HCT116 (cell line): Measurements from ENCODE around the gene VARS1. TPM values are rescaled to one million over a fixed set of nuclear protein-coding genes. Genes with fewer than 3 reads are reported as not detected.
"Not testable (repeated sequence)": the region's sequence is repeated elsewhere in the genome, so short reads cannot be mapped to it uniquely, and the experiment has no call there.

Experiments used
- ATAC-seq: fragments of 200-7000 bp; cut with Tn5 transposase; 2 replicates; pipeline ENCODE4 v1.9.1; 2020; ENCODE audit warnings: mild to moderate bottlenecking, moderate library complexity
- BruUV-seq: library from RNA; stranded (reverse); fragments of 400-500 nt; replicated peaks from 2 replicates; lab custom pipeline; 2021; lab: Mats Ljungman, UMichigan
- CTCF ChIA-PET: fragments of 300-600 bp; sonication (Branson Sonifier 250); formaldehyde crosslinking; loops from one replicate; lab custom pipeline; 2021; ENCODE audit warnings: antibody characterized with exemption; lab: Charles Lee
- POLR2A ChIA-PET: fragments of 300-600, 350-600 bp; sonication (Branson Sonifier 250); formaldehyde crosslinking; loops from one replicate; lab custom pipeline; 2021; ENCODE audit warnings: antibody characterized with exemption; lab: Charles Lee
- RAD21 ChIA-PET, 2 experiments: fragments of 300-600 bp; sonication (Branson Sonifier 250); formaldehyde crosslinking; loops; one replicate each; lab custom pipeline; 2023; ENCODE audit warnings: low total read pairs in 2 of 2; ENCODE audit not compliant: uncharacterized antibody in 2 of 2, unreplicated experiment in 2 of 2, low non-redundant PET in 1 of 2; lab: Charles Lee
- DNase-seq: peaks from one replicate; pipeline ENCODE4 v3.0.0-alpha.2; 2010; ENCODE audit warnings: low read depth, low spot score
- H2AFZ ChIP-seq: fragments of 200-600 bp; shearing (Covaris generic), sonication (generic); 2 replicates; pipeline ENCODE4 v1.6.1; 2017; ENCODE audit warnings: low read depth, mixed run types, mixed read lengths, antibody characterized with exemption, low read length; ENCODE audit not compliant: poor library complexity, severe bottlenecking
- H3K27ac ChIP-seq: 2 replicates; pipeline ENCODE4 v1.5.1; 2012; ENCODE audit warnings: low read depth, low read length
- H3K27me3 ChIP-seq: fragments of 200-600 bp; sonication (generic); 2 replicates; pipeline ENCODE4 v1.6.1; 2016; ENCODE audit warnings: mixed run types, low read length, mixed read lengths; ENCODE audit not compliant: insufficient read depth
- H3K36me3 ChIP-seq, 2 experiments: fragments of 200-500 bp in 1 of 2; fragments of 200-600 bp in 1 of 2; sonication (Bioruptor generic) in 1 of 2; sonication (generic) in 1 of 2; 2 replicates each; pipeline versions ENCODE4 v1.5.1 to v1.6.1; 2014 to 2016; ENCODE audit warnings: low read length in 2 of 2, inconsistent platforms in 1 of 2, mixed read lengths in 1 of 2, mixed run types in 1 of 2; ENCODE audit not compliant: insufficient read depth in 2 of 2, control insufficient read depth in 1 of 2
- H3K4me1 ChIP-seq, 2 experiments: fragments of 200-600 bp in 1 of 2; sonication (generic) in 1 of 2; 2 replicates each; pipeline versions ENCODE4 v1.5.1 to v1.6.1; 2012 to 2017; ENCODE audit warnings: low read length in 2 of 2, inconsistent platforms in 1 of 2, mild to moderate bottlenecking in 1 of 2, mixed read lengths in 1 of 2, mixed run types in 1 of 2, moderate library complexity in 1 of 2; ENCODE audit not compliant: insufficient read depth in 2 of 2, control insufficient read depth in 1 of 2
- H3K4me2 ChIP-seq: fragments of 200-600 bp; sonication (generic); 2 replicates; pipeline ENCODE4 v1.6.1; 2017; ENCODE audit warnings: mixed run types, low read length, mixed read lengths
- H3K4me3 ChIP-seq, 2 experiments: fragments of 200-600 bp in 1 of 2; sonication (generic) in 1 of 2; replicated peaks in 1 of 2; 2 replicates each; pipeline ENCODE4 v1.5.1; 2011 to 2016; ENCODE audit warnings: low read length in 2 of 2, control low read depth in 1 of 2, low read depth in 1 of 2, mild to moderate bottlenecking in 1 of 2, mixed read lengths in 1 of 2, mixed run types in 1 of 2
- H3K79me2 ChIP-seq: fragments of 200-600 bp; sonication (generic); 2 replicates; pipeline ENCODE4 v1.6.1; 2017; ENCODE audit warnings: mild to moderate bottlenecking, mixed run types, low read length, moderate library complexity, mixed read lengths; ENCODE audit not compliant: insufficient read depth
- H3K9ac ChIP-seq: fragments of 200-600 bp; sonication (generic); 2 replicates; pipeline ENCODE4 v1.6.1; 2016; ENCODE audit warnings: low read length, mixed read lengths
- H3K9me2 ChIP-seq: fragments of 200-600 bp; sonication (generic), shearing (Covaris generic); 2 replicates; pipeline ENCODE4 v1.6.1; 2017; ENCODE audit warnings: mixed run types, mild to moderate bottlenecking, moderate library complexity; ENCODE audit not compliant: insufficient read depth
- H3K9me3 ChIP-seq, 2 experiments: fragments of 200-500 bp in 1 of 2; fragments of 200-600 bp in 1 of 2; sonication (Bioruptor generic) in 1 of 2; sonication (generic) in 1 of 2; 2 replicates each; pipeline ENCODE4 v1.6.1; 2014 to 2017; ENCODE audit warnings: low read length in 2 of 2, mixed read lengths in 2 of 2, inconsistent platforms in 1 of 2, low read depth in 1 of 2, mild to moderate bottlenecking in 1 of 2, mixed run types in 1 of 2, moderate library complexity in 1 of 2; ENCODE audit not compliant: control insufficient read depth in 1 of 2, insufficient read depth in 1 of 2
- H4K20me1 ChIP-seq: fragments of 200-600 bp; sonication (generic), shearing (Covaris generic); 2 replicates; pipeline ENCODE4 v1.6.1; 2017; ENCODE audit warnings: mixed run types, mild to moderate bottlenecking, moderate library complexity; ENCODE audit not compliant: insufficient read depth
- CEBPB ChIP-seq: IDR thresholded peaks from 2 replicates; pipeline ENCODE4 v1.6.1; 2012; ENCODE audit warnings: low read depth
- ELF1 ChIP-seq: IDR thresholded peaks from 2 replicates; pipeline ENCODE4 v1.6.1; 2012; ENCODE audit warnings: low read depth, borderline replicate concordance
- YY1 ChIP-seq: IDR thresholded peaks from 2 replicates; pipeline ENCODE4 v1.6.1; 2011; ENCODE audit warnings: low read length, low read depth, moderate library complexity, mild to moderate bottlenecking; ENCODE audit not compliant: insufficient replicate concordance; ENCODE audit errors: extremely low read depth
- intact Hi-C: fragments of 100-400 bp; cut with micrococcal nuclease; formaldehyde crosslinking; loops from 2 replicates; pipeline ENCODE4 v1.10.0; 2022
- total RNA-seq: library from RNA; stranded (reverse); gene quantifications from one replicate; pipeline ENCODE4 v1.2.1, GENCODE V29; 2021; ENCODE audit not compliant: unreplicated experiment
- TF ChIP-seq, protein P1 (sequence below), 3 experiments: fragments of 200-600 bp in 1 of 3; sonication (generic) in 1 of 3; IDR thresholded peaks in 2 of 3; conservative IDR thresholded peaks in 1 of 3; 2 replicates each; pipeline ENCODE4 v1.5.1; 2012 to 2017; ENCODE audit warnings: low read depth in 2 of 3, low read length in 2 of 3, antibody characterized with exemption in 1 of 3, borderline replicate concordance in 1 of 3, control low read depth in 1 of 3, mild to moderate bottlenecking in 1 of 3, mixed read lengths in 1 of 3, mixed run types in 1 of 3, moderate library complexity in 1 of 3; ENCODE audit not compliant: insufficient read depth in 1 of 3
- TF ChIP-seq, protein P2 (sequence below): IDR thresholded peaks from 2 replicates; pipeline ENCODE4 v1.6.1; 2012; ENCODE audit warnings: low read depth

VARS1 gene
- total RNA-seq, 1 experiment from 2014 or later = 254 TPM

DNA sequence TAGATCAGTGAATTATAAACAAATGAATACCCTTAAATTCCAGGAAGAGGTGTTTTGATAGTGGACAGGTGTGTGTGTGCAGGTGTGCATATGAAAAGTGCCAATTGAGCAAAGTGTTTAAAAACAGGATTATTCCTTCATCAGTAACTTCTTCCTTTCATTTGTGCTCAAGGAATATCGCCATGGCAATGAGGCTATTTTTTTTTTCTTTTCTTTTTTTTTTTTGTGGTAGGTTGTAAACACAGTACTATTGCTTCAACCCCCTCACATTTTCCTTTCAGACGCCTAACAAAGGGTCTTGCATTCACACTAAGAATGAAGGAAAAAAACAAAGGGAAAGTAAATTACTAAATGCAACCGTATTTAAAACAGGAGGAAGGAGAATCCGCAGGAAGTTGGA is 30.0 kb upstream of the VARS1 start:
- H3K4me3 ChIP-seq = peak overlapping the region; percentile 3 to 71; a peak in 2 of 4 replicates
- ATAC-seq (no peak), DNase-seq (no peak)
- peak overlapping the region; percentile 77 for H3K4me2 ChIP-seq
- no peaks in the 10 kb centered on the region for H3K27me3 ChIP-seq
- peaks cover 47 to 73% of the 10 kb centered on the region in 2 experiments for H3K4me1 ChIP-seq
- no peak for TF ChIP-seq YY1
- TF ChIP-seq, protein P1, sequence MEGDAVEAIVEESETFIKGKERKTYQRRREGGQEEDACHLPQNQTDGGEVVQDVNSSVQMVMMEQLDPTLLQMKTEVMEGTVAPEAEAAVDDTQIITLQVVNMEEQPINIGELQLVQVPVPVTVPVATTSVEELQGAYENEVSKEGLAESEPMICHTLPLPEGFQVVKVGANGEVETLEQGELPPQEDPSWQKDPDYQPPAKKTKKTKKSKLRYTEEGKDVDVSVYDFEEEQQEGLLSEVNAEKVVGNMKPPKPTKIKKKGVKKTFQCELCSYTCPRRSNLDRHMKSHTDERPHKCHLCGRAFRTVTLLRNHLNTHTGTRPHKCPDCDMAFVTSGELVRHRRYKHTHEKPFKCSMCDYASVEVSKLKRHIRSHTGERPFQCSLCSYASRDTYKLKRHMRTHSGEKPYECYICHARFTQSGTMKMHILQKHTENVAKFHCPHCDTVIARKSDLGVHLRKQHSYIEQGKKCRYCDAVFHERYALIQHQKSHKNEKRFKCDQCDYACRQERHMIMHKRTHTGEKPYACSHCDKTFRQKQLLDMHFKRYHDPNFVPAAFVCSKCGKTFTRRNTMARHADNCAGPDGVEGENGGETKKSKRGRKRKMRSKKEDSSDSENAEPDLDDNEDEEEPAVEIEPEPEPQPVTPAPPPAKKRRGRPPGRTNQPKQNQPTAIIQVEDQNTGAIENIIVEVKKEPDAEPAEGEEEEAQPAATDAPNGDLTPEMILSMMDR (IDR thresholded peaks at IDR 0.05 in 2 of 3, conservative IDR thresholded peaks at IDR 0.05 in 1 of 3; ENCODE audit: borderline replicate concordance in 1 of 3, insufficient read depth in 1 of 3, low read depth in 2 of 3, low read length in 2 of 3) = no peak
- TF ChIP-seq ELF1 = no peak
- no peak for TF ChIP-seq CEBPB
- TF ChIP-seq, protein P2, sequence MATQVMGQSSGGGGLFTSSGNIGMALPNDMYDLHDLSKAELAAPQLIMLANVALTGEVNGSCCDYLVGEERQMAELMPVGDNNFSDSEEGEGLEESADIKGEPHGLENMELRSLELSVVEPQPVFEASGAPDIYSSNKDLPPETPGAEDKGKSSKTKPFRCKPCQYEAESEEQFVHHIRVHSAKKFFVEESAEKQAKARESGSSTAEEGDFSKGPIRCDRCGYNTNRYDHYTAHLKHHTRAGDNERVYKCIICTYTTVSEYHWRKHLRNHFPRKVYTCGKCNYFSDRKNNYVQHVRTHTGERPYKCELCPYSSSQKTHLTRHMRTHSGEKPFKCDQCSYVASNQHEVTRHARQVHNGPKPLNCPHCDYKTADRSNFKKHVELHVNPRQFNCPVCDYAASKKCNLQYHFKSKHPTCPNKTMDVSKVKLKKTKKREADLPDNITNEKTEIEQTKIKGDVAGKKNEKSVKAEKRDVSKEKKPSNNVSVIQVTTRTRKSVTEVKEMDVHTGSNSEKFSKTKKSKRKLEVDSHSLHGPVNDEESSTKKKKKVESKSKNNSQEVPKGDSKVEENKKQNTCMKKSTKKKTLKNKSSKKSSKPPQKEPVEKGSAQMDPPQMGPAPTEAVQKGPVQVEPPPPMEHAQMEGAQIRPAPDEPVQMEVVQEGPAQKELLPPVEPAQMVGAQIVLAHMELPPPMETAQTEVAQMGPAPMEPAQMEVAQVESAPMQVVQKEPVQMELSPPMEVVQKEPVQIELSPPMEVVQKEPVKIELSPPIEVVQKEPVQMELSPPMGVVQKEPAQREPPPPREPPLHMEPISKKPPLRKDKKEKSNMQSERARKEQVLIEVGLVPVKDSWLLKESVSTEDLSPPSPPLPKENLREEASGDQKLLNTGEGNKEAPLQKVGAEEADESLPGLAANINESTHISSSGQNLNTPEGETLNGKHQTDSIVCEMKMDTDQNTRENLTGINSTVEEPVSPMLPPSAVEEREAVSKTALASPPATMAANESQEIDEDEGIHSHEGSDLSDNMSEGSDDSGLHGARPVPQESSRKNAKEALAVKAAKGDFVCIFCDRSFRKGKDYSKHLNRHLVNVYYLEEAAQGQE = no peak
- peaks cover 4% of the 10 kb centered on the region; the same call in 1 of the 2 replicates for H4K20me1 ChIP-seq
- peak overlapping the region; percentile 94 for H3K27ac ChIP-seq
- H3K79me2 ChIP-seq = peaks cover 16% of the 10 kb centered on the region
- no peaks in the 10 kb centered on the region for H3K9me2 ChIP-seq
- H3K9me3 ChIP-seq = no peaks in the 10 kb centered on the region
- no peak overlapping the region for H2AFZ ChIP-seq
- intact Hi-C loops = no loop called here
- no TSS peak for BruUV-seq
- ChIA-PET CTCF (interaction anchor here (1.2 kb wide), 1 partner anchor 34 kb away, joined by 3 read pairs; no protein-coding TSS in a partner anchor), RAD21 (no interaction called here), POLR2A (interaction anchor here (1.1 to 1.3 kb wide), 2 partner anchors 19 to 37 kb away, joined by 3 to 5 read pairs; partner anchors contain the start of genes LSM2 and NEU1)
- peak overlapping the region; percentile 70 for H3K9ac ChIP-seq
- no peaks in the 10 kb centered on the region; a peak in 1 of 4 replicates for H3K36me3 ChIP-seq

DNA sequence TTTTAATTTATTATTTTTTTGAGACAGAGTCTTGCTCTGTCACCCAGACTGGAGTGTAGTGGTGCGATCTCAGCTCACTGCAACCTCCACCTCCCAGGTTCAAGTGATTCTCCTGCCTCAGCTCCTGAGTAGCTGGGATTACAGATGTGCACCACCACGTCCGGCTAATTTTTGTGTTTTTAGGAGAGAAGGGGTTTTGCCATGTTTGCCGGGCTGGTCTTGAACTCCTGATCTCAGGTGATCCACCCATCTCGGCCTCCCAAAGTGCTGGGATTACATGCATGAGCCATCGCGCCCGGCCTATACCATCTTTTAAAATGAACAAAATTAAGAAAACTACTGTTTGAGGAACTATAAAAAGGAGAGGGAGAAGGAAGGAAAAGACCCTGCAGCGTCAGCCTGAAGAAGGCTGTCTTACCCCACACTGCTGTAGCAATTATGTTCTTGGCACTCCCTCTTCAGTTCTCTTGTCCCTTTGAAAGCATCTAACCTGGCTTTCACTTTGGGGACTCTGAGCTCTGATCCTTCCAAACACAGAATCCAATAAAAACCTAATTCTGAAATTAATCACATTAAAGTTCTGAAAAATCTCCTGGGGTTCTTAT is 28.1 kb upstream of the VARS1 start:
- Histone ChIP-seq H3K9ac (peak overlapping the region; percentile 30; the same call in 1 of the 2 replicates), H3K4me2 (peak overlapping the region; percentile 77), H3K4me1 (peaks cover 55 to 69% of the 10 kb centered on the region in 2 experiments), H3K27ac (peak overlapping the region; percentile 94)
- RAD21 ChIA-PET, H3K36me3 ChIP-seq, H3K9me2 ChIP-seq, H3K9me3 ChIP-seq, H3K27me3 ChIP-seq, BruUV-seq, intact Hi-C loops, DNase-seq, H3K79me2 ChIP-seq, ATAC-seq, H3K4me3 ChIP-seq, CTCF ChIA-PET, H4K20me1 ChIP-seq, H2AFZ ChIP-seq: not testable (repeated sequence)
- POLR2A ChIA-PET = interaction anchor here (2.0 to 4.9 kb wide), 2 partner anchors 16 to 85 kb away, joined by 5 to 19 read pairs; partner anchors contain the start of genes LSM2 and MSH5
